Small intestine (tissue), 7 donors: Measurements from ENCODE around the gene DAGLB. TPM values are rescaled to one million over a fixed set of nuclear protein-coding genes. Genes with fewer than 3 reads are reported as not detected.

Experiments
- DNase-seq, 2 donors: peaks; one replicate each; pipeline versions ENCODE4 v3.0.0 to v3.0.0-alpha.2; 2013
- FAIRE-seq: peaks from 2 replicates; lab custom pipeline; 2012; peaks lifted over from hg19 to GRCh38; lab: Jason Lieb, UNC
- H3K27ac ChIP-seq, 3 donors: one replicate each; pipeline ENCODE4 v1.5.1; 2013; ENCODE audit warnings: low read length in 2 of 3, mild to moderate bottlenecking in 2 of 3, control low read depth in 1 of 3, inconsistent platforms in 1 of 3, low read depth in 1 of 3, moderate library complexity in 1 of 3
- H3K27me3 ChIP-seq, 3 donors: one replicate each; pipeline ENCODE4 v1.6.1; 2013; ENCODE audit warnings: low read length in 3 of 3, inconsistent platforms in 1 of 3; ENCODE audit not compliant: control insufficient read depth in 3 of 3, insufficient read depth in 3 of 3
- H3K36me3 ChIP-seq, 3 donors: one replicate each; pipeline ENCODE4 v1.6.1; 2013; ENCODE audit warnings: low read length in 3 of 3, inconsistent platforms in 1 of 3, low read depth in 1 of 3, mild to moderate bottlenecking in 1 of 3, moderate library complexity in 1 of 3; ENCODE audit not compliant: control insufficient read depth in 3 of 3, insufficient read depth in 2 of 3
- H3K4me1 ChIP-seq, 3 donors: one replicate each; pipeline ENCODE4 v1.6.1; 2013; ENCODE audit warnings: low read length in 2 of 3, inconsistent platforms in 1 of 3, low read depth in 1 of 3, mild to moderate bottlenecking in 1 of 3, moderate library complexity in 1 of 3; ENCODE audit not compliant: control insufficient read depth in 3 of 3, insufficient read depth in 2 of 3
- H3K4me3 ChIP-seq, 3 donors: one replicate each; pipeline ENCODE4 v1.5.1; 2013; ENCODE audit warnings: low read length in 3 of 3, control low read depth in 1 of 3, inconsistent platforms in 1 of 3, low read depth in 1 of 3, mild to moderate bottlenecking in 1 of 3, moderate library complexity in 1 of 3
- H3K9me3 ChIP-seq, 2 donors: one replicate each; pipeline ENCODE4 v1.6.1; 2013; ENCODE audit warnings: low read depth in 1 of 2, low read length in 1 of 2; ENCODE audit not compliant: control insufficient read depth in 2 of 2, insufficient read depth in 1 of 2
- WGBS, 3 donors: extraction: QIAGEN DNeasy Blood & Tissue Kit; methylation state at CpG; one replicate each; pipeline ENCODE4 v1.1.7; 2013; 5-methylcytosine and 5-hydroxymethylcytosine counted together
- polyA plus RNA-seq, 4 donors: library from polyadenylated mRNA; stranded (reverse) in 3 of 4; unstranded in 1 of 4; fragments of 200-250 nt in 3 of 4; fragments of 120-200 nt in 1 of 4; gene quantifications; one replicate each; pipeline versions ENCODE4 v1.2.1 to v1.2.3, GENCODE V29; 2013
- donor health status: healthy with polysubstance abuse.
- donor health status: control.
- donor health status: control.
- donor health status: Bipolar disorder and iron deficiency.
- donor health status: healthy.

Gene DAGLB
- polyA plus RNA-seq, 4 donors = 8.8 to 22.4 (median 19.1) TPM

DNA sequence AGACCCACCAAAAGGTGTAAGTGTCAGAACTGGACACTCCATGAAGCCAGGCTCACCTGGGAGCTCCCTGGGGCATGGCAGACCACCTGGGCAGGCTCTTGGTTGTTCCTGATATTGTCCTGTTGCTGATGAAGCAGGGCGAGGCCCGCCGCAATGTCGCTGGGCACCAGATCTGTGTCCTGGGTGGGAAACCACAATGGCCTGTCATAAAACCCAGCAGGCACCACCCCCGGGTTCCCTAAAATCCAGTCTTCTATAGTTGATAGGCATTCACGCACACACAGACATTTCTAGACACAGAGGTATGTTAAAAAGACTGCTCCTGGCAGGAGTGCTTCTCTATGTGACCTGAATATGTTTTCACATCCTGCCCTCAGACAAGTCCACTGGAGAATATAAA is 15.0 kb downstream of the DAGLB start:
- DNase-seq (no peak), FAIRE-seq (no peak)
- H3K27ac ChIP-seq = no peak overlapping the region
- H3K9me3 ChIP-seq = no peaks in the 10 kb centered on the region
- peaks cover 2 to 64% (median 3%) of the 10 kb centered on the region in 3 donors for H3K36me3 ChIP-seq
- no peaks in the 10 kb centered on the region for H3K27me3 ChIP-seq
- H3K4me1 ChIP-seq = peaks cover 0 to 3% (median 0%) of the 10 kb centered on the region in 3 donors
- H3K4me3 ChIP-seq = no peak overlapping the region
- WGBS, 3 donors = 88 to 96% (median 93%) methylated on average over 6 of the region's 6 CpGs

DNA sequence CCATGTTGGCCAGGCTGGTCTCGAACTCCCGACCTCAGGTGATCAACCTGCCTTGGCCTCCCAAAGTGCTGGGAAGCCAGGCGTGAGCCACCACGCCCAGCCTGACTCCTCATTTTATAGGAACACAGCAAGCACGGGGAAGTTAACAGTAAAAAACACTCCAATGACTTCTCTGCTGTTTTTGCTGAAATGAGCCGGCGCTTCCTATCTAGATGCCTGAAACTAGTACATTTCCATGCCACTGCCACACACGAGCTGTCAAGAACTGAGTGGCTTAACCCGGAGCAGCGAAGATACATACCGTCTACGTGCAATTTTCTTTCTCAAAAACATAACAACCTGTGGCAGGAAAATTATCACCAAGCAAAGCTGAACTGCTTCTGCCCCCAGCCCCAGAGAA is 16.8 kb downstream of the DAGLB start:
- Histone ChIP-seq H3K36me3 (peaks cover 5 to 75% (median 6%) of the 10 kb centered on the region in 3 donors), H3K9me3 (no peaks in the 10 kb centered on the region)

DNA sequence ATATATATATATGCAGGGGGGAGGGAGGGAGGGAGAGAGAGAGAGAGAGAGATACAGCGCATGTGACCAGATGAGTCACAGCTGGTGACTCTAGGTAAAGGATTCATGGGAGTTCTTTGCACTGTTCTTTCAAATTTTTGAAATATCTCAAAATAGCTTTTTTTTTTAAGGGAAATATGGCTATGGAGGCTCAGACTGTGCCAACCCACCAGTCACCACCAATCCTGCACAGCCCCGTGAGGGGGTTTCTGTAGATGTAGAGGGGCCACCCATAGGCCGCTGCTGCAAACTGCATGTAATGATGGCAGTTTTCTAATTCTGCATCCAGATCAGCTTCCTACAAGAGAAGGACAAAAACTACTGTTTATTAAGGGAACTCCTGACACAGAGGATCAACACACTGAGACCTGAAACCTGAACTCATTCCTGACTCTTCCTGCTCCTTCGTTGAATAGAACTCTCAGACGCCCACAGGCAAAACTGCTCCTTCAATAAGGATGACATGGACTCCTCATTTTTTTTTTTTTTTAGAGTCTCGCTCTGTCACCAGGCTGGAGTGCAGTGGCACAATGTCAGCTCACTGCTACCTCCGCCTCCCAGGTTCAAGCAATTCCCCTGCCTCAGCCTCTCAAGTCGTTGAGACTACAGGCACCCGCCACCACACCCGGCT is 17.3 kb downstream of the DAGLB start:
- Histone ChIP-seq H3K36me3 (peaks cover 6 to 79% (median 10%) of the 10 kb centered on the region in 3 donors), H3K4me3 (no peak overlapping the region), H3K27me3 (no peaks in the 10 kb centered on the region), H3K27ac (no peak overlapping the region), H3K9me3 (no peaks in the 10 kb centered on the region), H3K4me1 (peaks cover 0 to under 1% (median 0%) of the 10 kb centered on the region in 3 donors)
- FAIRE-seq = no peak
- 91 to 96% (median 92%) methylated on average over 10 of the region's 10 CpGs for WGBS, 3 donors
- no peak for DNase-seq

More for the DNA sequence above, 16.8 kb downstream of the DAGLB start:
- no peak for DNase-seq
- Histone ChIP-seq H3K27ac (no peak overlapping the region), H3K27me3 (no peaks in the 10 kb centered on the region), H3K4me3 (no peak overlapping the region), H3K4me1 (peaks cover 0 to 3% (median 0%) of the 10 kb centered on the region in 3 donors)
- 92 to 95% (median 95%) methylated on average over 12 of the region's 12 CpGs for WGBS, 3 donors
- FAIRE-seq = no peak

DNA sequence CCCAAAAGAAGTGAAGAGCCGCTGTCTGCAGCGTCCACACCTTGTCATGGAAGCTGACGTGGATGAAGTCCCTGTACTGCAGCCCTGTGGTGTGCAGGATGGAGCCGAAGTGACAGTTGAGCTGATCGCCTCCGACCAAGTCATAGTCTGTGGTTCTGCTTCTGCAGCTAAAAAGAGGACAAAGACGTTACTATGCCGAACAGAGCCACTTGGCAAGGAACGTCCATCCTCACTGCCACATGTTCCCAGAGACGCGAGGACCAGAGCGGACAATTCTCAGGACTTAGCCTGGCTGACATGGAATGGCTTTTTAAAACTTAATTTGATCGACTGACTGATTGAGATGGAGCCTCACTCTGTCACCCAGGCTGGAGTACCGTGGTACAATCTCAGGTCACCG is 21.8 kb downstream of the DAGLB start:
- DNase-seq = no peak
- WGBS, 3 donors = 88 to 96% (median 96%) methylated on average over 15 of the region's 15 CpGs
- Histone ChIP-seq H3K4me1 (no peaks in the 10 kb centered on the region), H3K27ac (no peak overlapping the region), H3K36me3 (peaks cover 4 to 85% (median 20%) of the 10 kb centered on the region in 3 donors), H3K27me3 (no peaks in the 10 kb centered on the region), H3K9me3 (no peaks in the 10 kb centered on the region), H3K4me3 (no peak overlapping the region)
- no peak for FAIRE-seq

GRCh38 chr7:6423942-6424701 is 23.6 kb downstream of the DAGLB start:
- Histone ChIP-seq H3K27me3 (no peaks in the 10 kb centered on the region), H3K36me3 (peaks cover 4 to 89% (median 22%) of the 10 kb centered on the region in 3 donors), H3K4me3 (no peak overlapping the region), H3K9me3 (no peaks in the 10 kb centered on the region), H3K4me1 (no peaks in the 10 kb centered on the region), H3K27ac (peak overlapping the region in 2 of 3 donors; percentile 9 to 14)
- DNase-seq (no peak), FAIRE-seq (no peak)
- 69 to 73% (median 71%) methylated on average over 16 to 18 of the region's 18 CpGs for WGBS, 3 donors

GRCh38 chr7:6422926-6423632 is 24.7 kb downstream of the DAGLB start:
- 73 to 91% (median 86%) methylated on average over 18 of the region's 18 CpGs for WGBS, 3 donors
- Histone ChIP-seq H3K9me3 (no peaks in the 10 kb centered on the region), H3K4me1 (no peaks in the 10 kb centered on the region), H3K27ac (no peak overlapping the region), H3K27me3 (no peaks in the 10 kb centered on the region), H3K4me3 (no peak overlapping the region), H3K36me3 (peaks cover 4 to 82% (median 22%) of the 10 kb centered on the region in 3 donors)
- no peak for FAIRE-seq
- DNase-seq = no peak

DNA sequence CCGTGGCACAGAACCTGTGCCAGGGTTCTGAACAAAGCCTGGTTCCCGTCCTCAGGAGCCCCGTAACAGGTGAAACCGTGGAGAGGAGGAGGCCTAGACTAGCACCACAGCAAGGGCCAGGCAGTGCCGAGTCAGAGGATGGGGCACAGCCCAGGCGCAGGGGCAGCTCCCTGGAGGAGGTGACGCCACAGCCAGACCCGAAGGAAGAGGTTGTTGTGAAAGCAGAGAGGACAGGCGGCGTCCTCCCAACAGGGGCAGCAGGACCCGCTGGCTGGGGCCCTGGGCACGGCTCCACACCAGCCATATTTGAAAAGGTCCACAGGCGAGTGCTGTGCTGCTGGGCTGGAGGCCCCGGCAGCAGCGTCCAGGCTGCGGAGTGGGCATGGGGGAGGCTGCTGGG is 25.7 kb downstream of the DAGLB start:
- H3K27ac ChIP-seq = no peak overlapping the region
- H3K27me3 ChIP-seq = no peaks in the 10 kb centered on the region
- H3K9me3 ChIP-seq = no peaks in the 10 kb centered on the region
- H3K4me3 ChIP-seq = no peak overlapping the region
- H3K4me1 ChIP-seq = no peaks in the 10 kb centered on the region
- 91 to 94% (median 93%) methylated on average over 16 of the region's 16 CpGs for WGBS, 3 donors
- no peak for DNase-seq
- peaks cover 0 to 81% (median 22%) of the 10 kb centered on the region in 3 donors for H3K36me3 ChIP-seq
- no peak for FAIRE-seq

DNA sequence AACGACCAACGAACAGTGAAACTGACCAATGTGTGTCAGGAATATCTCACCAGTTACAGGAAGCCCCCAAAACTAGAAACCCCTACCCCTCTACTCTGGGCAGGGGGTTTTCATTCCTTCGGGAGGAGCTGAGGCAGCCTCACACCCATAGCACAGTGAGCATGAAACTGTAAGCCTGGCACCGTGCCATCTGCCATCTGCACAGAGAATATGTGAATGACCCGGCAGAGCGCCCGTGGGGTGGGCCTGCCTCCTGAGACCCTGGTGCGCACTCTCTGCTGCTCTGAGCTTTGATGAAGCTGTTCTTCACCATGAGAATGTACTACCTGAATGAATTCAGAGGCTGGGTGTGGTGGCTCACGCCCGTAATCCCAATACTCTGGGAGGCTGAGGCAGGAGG is 27.1 kb downstream of the DAGLB start:
- no peak for FAIRE-seq
- H3K36me3 ChIP-seq = peaks cover 3 to 82% (median 19%) of the 10 kb centered on the region in 3 donors
- 90 to 97% (median 92%) methylated on average over 10 of the region's 10 CpGs for WGBS, 3 donors

More for the DNA sequence above, 27.1 kb downstream of the DAGLB start:
- no peaks in the 10 kb centered on the region for H3K27me3 ChIP-seq
- no peaks in the 10 kb centered on the region for H3K4me1 ChIP-seq
- no peaks in the 10 kb centered on the region for H3K9me3 ChIP-seq
- no peak overlapping the region for H3K4me3 ChIP-seq
- no peak for DNase-seq
- H3K27ac ChIP-seq = no peak overlapping the region
